T1000 (cell line): ENCODE measurements around the gene PI4KA.

Experiments
- DNase-seq: peaks from one replicate; lab custom pipeline; 2025; ENCODE audit warnings: mixed read lengths; lab: John Stamatoyannopoulos, UW

The PI4KA gene

DNA sequence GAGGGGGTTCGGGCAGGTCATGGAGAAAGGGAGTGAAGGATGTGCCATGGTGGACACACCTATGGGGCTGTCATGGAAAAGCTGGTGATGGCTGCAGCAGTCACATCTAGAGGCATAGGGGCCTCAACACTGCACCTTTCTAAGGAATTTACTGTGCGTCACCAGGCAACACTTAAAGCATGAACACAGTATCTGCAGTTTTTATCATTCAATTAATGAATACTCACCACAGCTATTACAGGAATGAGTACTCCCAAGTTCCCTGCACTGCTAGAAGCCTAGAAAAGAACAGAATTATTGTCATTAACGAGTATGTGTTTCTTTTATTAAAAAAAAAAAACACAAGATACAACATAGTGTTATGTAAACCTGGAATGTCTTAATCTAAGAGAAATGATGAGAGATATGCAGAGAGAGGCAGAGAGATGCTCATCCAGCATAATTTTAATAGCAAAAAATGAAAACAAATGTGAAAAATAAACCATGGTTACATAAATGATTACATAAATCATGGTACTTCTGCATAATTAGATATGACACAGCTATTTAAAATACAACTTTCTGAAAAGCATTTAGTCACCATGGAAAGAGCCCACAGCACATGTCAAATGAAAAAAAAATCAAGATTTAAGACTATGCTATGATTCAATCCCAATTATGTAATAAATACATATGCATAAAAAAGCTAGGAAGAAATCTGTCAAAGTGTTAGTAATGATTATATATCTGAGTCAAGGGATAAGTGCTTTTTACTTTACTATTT is 65.5 kb downstream of the PI4KA start:
- DNase-seq = no peak

DNA sequence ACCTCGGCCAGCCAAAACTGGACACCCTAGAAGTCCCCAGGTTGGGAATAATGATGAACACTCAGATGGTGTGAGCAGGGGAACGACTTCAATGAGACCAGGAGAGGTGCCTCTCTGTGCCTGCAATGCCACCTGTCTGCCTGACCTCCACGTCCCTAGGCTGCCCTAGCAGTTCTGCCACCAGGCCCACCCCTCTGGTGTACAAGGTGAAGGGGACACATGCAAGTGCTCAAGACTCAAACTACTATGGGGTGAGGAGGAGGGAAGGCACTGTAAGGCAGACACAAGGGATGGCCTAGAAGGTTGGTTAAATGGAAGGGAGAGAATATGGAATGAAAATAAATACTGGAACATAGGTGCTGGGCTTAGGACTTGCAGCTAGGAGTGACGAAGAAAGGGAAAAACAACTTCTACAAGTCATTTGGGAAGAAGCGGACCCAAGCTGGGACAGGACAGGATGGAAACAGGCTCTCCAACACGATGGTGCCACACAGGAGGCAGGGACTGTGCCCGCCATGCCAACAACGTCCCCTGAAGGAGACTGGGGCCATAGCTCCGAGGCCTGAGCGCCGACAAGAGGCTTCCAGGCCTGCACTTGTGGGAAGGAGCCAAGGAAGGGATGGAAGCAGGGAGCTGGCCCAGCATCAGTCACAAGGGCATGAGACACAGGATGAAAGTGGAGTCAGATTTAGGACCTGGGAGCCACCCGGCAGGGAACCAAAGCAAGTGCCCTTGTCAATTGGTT is 66.2 kb downstream of the PI4KA start:
- no peak for DNase-seq

DNA sequence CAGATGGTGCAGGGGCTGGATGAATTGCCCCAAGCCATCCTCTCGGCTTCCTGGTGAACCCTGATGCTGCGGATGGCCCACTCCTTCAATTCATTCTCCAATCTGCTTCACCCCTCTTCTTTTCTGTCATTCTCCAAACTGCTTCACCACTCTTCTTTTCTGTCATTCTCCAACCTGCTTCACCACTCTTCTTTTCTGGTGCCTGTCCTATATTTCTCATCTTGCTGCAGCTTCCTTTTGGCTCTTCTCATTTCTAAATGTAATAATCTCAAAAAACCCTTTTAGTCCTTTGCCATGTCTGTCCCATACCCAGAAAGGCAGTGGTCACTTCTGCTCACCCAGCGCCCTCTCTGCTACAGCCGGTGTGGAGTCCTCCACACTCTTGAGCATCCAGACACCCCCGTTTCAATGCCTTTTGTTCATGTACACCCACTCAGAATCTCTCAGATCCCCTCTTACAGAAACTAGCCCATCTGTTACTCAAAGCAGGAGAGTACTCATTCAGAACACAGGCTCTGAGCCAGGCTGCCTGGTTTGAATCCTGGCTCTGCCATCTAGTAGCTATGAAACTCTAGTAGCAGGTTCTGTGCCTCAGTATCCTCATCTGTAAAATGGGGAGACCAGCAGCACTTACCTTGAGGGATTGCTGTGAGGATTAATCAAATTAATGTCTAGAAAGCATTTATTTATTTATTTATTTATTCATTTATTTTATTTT is 69.8 kb downstream of the PI4KA start:
- no peak for DNase-seq

DNA sequence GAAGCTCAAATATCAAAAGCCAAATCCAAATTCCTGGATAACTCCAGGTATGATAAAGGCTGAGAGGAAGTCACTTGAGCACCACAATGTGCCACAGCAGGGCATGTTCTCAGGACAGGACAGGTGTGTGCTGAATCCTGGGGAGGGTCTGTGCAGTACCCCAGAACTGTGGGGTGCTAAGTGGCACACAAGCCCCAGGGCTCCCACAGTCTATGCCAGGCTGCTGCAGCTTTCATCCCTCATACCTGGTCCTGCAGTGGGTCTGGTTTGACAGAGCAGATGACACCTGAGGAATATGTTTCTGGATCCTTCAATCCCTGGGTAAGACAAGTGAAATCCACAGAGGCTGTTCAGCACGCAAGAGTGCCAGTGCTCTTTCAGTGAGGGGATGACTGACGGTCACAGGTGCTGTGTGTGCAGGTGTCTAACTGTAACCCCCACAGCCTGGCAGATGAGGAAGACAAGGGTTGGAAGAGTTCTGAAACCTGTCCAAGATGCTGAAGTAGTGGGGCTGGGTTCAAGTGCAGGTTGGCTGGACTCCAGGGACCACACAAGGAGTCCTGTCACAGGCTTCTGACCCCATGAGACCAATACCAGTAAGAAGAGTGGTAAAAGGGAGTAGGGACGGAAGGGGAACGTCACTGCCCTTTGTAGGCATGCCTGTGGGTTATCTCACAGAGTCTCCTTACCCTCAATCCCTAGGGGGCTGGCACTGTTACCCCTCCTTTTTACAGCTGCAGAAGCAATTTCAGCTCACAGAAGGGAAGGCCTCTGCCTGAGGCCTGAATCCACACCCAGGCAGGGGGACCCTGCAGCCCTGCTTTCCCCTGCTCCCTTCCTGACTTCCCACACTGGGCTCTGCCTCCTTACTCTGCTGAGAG is 70.6 kb downstream of the PI4KA start:
- no peak for DNase-seq

DNA sequence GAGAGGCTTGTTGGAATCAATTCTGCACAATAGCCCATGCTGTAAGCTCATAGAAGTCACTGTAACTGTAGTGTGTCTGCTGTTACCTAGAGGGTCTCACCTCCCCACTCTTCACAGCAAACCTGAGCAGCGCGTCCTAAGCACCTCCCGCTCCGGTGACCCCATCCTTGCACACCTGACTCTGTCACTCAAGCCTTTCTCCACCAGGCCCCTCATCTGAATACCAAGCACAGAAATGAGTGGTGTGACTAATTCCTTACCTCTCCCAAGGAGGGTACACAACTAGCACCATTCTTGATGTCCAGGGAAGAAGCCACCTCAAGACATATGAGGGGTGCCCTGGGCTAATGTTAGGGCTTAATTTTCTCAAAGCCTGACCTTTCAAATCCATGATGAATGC is 71.4 kb downstream of the PI4KA start:
- DNase-seq = no peak

DNA sequence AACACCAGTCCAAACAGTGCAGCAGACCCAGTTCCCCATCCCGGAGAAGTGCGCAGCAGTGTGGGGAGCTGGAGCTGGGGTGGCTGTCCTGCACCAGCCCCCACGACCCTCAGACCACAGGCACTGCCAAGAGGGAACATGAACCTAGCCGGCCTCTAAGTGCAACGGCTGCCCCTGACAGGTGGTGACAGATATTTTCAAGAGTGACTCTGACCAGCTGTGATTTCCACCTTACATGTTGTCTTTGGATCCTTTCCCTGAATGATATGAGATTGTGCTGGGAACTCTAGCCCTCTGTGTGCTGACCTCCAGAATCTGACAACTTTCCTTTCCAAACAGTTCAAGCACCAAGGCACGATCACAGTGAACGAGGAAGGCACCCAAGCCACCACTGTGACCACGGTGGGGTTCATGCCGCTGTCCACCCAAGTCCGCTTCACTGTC is 72.1 kb downstream of the PI4KA start:
- no peak for DNase-seq

DNA sequence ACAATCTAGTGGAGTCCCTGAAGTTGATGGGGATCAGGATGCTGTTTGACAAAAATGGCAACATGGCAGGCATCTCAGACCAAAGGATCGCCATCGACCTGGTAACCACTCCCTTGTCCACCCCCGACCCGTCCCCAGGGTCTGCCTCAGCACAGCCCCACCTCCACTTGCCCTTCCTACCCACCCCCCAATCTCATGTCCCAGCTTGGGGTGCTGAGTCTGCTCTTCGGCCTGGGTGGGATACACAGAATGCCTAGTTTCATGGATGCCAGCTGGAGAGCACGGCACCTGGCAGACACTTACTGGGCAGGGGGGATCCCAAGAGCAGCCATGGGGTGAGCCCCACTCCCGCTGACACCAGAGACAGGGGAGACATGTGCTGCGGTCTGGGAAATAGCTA is 72.6 kb downstream of the PI4KA start:
- DNase-seq = no peak

DNA sequence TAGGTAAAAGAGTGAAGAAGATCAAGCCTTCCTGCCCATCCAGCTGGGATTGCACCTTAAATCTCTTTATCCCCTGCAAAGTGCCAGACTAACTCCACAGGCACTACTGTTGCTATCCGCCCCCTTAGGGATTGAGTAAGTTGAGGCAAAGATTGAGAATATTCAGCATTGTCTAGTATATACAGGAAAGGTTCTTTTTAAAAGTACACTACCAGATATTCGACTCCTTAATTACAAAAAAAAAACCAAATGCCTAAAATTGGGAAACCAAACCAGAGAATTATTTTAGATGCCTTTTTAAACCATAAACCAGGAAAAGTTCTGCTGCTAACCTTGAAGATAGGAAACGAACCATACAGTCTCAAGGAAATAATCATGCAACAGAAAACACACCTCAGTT is 73.2 kb downstream of the PI4KA start:
- DNase-seq = no peak

DNA sequence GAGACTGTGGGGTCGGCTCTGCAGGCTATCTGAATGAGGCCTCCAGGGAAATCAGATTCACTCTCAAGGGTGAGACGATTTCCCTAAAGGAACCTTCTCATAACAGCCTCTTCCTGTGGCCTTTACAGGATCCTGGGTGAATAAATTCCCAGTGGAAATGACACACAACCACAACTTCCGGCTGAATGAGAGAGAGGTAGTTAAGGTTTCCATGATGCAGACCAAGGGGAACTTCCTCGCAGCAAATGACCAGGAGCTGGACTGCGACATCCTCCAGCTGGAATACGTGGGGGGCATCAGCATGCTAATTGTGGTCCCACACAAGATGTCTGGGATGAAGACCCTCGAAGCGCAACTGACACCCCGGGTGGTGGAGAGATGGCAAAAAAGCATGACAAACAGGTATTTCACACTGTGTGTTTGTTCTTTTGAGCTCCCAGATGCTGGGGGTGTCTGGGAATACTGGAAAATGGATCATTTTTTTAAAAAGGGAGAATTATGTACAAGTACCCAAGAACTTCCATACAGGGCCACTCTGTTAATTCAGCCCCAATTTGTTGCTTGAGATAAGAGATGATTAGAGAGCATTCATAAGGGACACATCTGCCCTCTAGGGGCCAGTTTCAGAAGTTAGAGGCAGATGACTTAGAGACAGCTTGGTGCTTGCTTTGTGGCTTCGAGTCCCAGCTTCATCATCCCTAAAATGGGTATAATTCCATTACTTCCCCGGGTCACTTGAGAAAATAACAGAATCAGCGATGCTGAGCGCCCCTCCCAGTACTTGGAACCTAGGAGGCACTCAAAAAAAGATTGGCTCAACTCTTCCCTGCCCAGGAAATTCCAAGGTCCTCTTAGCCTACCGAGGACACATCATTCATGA is 74.5 kb downstream of the PI4KA start:
- DNase-seq = peak; percentile 49

DNA sequence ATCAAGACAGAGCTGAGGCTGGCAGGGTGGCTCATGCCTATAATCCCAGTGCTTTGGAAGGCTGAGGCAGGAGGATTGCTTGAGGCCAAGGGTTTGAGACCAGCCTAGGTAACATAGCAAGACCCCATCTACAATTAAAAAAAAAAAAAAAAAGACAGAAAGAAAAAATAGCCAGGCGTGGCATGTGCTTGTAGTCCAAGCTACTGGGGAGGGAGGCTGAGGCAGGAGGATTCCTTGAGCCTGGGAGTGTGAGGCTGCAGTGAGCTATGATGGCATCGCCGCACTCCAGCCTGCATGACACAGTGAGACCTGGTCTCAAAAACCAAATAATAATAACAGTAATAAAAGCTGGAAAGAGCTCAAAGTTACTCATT is 75.3 kb downstream of the PI4KA start:
- DNase-seq = no peak

DNA sequence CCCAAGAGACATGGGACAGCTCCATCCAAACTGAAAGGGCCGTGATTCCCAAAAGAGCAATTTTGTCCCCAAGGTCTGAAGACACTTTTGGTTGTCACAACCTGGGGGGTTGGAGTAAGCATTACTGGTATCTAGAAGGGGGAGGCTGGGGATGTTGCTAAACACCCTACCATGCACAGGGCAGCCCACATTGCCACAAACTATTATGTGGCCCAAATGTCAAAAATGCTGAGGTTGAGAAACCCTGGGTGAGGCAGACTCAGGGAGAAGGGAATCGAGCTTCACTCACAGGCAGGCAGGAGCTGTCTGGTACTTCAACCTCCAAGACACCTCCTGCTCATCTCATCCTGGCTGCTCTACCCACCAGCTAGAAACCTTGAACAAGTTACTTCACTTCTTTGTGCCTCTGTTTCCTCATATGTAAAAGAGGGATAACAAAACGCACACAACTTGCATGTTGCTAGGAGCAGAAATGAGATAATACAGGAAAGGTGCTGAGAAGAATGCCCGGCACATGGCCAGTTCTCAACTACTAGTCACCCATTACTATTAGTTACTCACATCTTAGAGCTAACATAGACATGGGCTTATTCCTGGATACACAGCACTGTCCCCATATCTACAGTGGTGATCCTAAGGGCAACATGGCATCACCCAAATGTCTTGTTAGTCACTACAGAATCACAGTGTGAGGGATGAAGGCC is 75.9 kb downstream of the PI4KA start:
- no peak for DNase-seq

DNA sequence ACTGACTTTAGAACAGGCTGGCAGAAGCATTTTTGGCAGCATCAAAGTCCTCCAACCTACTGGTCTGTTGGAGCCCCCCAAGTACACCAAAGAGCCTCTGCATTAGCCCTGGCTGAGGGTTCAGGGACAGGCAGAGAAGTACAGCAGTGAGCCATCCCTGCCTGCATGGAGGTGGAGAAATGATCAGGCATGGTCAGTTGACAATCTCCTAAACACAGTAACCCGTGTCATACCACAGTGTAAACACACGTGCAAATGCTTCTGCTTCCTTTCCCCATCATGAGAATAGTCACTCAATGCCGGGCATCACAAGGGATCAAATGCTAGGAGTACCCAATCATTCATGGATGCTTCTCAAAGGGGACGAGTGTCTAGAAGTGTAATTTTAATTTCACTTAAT is 76.5 kb downstream of the PI4KA start:
- DNase-seq = no peak

DNA sequence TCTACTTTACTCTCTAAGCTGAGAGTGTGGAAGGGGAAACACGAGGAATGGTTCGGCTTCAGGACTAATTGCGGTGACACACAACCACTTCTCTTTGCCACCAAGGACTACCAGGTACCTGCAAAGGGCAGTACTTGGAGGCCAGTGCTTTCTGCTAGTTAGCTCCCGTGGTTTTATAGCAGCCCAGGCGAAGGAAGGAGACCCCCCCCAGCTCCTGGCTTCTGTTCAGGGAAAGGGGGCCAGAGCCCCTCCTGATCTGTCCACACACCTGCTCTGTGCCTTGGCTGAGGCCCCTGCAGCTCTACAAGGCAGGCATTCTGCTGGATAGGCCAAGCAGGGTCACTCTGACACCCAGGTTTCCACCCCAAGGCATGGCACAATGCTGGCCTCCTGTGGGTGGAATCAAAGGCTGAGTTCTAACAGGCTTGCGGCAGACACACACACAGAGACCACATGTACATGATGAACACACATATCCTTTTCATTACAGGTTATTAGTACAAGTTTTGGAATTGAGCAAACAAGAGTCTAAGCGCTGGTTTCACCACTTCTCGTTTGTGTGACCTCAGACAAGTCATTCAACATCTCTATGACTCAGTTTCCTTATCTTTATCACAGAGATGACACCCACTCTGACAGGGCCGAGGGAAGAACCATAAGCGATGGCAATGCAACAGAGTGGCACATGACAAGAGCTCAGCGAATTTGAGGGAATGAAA is 77.2 kb downstream of the PI4KA start:
- DNase-seq = no peak

DNA sequence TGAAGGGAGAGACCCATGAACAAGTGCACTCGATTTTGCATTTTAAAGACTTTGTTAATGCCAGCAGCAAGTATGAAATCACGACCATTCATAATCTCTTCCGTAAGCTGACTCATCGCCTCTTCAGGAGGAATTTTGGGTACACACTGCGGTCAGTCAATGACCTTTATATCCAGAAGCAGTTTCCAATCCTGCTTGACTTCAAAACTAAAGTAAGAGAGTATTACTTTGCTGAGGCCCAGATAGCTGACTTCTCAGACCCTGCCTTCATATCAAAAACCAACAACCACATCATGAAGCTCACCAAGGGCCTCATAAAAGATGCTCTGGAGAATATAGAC is 78.8 kb downstream of the PI4KA start:
- no peak for DNase-seq

DNA sequence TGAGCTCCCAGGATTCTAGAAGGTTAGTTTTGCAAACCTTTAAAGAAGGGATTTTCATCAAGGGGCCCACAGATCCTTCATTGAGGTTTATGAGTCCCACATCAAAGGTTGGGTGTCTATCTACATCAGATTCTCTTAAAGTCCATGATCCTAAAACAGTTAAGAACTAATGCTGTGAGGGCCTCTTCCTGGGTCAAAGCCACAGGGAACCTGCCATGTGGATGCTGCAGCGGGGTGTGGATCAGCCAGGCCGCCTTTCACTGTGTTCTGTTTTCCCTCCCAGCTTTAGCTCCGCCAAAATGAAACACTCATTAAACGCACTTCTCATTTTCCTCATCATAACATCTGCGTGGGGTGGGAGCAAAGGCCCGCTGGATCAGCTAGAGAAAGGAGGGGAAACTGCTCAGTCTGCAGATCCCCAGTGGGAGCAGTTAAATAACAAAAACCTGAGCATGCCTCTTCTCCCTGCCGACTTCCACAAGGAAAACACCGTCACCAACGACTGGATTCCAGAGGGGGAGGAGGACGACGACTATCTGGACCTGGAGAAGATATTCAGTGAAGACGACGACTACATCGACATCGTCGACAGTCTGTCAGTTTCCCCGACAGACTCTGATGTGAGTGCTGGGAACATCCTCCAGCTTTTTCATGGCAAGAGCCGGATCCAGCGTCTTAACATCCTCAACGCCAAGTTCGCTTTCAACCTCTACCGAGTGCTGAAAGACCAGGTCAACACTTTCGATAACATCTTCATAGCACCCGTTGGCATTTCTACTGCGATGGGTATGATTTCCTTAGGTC is 79.4 kb downstream of the PI4KA start:
- no peak for DNase-seq

DNA sequence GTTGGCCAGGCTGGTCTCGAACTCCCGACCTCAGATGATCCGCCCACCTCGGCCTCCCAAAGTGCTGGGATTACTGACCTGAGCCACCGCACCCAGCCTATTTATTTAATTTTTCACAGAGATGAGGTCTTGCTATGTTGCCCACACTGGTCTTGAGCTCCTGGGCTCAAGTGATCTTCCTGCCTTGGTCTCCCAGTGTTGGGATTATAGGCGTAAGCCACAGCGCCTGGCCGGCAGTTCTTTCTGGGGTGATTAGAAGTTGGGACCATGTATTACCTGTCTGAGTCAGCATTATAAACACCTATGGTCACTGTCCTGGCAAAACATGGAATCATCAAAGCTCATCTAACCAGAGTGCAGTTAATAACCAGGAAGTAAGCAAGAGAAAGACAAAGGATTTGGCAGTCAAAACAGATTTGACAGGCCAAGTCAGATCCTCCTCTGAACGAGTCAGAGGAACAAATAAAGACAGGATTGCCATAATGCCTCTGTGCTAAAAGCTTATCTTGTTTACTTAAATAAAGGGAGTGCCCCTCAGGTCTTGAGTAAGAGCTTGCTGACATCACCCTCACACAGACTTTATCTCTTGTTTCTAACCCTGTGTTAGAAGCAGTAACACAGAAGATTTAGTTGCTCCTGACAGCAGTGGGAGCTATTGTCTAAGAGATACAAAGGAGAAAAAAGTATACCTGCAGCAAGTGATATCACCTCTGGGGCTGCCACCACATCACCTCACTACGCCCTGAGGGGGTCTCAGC is 81.0 kb downstream of the PI4KA start:
- DNase-seq = peak; percentile 34

DNA sequence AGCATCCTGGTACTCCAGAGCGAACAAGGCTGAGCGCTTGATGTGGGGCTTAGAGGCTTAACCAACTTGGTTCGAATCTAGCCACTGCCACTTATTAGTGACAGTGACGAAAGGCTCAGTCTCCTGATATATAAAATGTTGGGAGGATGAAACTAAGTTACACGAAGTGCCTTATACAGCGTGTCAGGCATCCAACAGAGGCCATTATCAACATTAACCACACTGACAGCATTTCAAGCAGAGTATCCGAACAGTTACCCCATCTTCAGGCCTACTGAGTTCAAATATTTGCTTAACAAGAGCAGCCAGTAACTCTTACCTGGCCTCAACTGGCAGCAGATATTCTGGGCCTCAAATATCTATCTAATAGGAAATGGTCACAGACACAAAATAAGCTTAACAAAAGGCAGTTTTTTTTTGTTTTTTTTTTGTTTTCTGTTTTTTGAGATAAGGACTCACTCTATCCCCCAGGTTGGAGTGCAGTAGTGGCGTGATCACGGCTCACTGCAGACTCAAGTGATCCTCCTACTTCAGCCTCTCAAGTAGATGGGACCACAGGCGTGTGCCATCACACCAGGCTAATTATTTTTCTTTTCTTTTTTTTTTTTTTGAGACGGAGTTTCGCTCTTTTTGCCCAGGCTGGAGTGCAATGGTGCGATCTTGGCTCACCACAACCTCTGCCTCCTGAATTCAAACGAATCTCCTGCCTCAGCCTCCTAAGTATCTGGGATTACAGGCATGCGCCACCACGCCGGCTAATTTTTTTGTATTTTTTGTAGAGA is 81.8 kb downstream of the PI4KA start:
- no peak for DNase-seq
